ENCODE data around the gene DNAJC17.

Gene DNAJC17

DNA sequence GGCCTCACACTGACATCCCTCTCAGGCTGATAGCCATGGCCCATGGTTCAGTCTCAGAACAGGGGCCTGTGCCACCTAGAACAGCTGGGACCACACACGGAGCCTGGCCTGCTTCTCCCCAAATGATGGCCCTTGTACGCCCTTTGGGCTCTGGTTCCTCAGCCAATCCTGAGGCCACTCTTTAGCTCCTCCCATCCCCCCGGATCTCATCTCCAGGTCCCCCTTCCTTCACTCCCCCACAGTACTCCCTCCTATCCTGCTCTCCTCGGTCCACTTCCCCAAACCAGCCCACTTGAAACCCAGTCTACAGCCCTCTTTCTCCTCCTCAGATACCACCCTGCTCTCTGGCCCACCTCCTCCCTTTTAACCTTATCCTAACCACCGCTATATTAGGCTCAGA lies 18.2 kb downstream of the DNAJC17 start:
- H3K9me3 ChIP-seq: no peaks in the 10 kb centered on the region
- no peak overlapping the region for H3K4me3 ChIP-seq
- intact Hi-C loops (cut with DNase I; ENCODE audit: low total_unique reads): loop anchor here (10.0 kb wide), 1 partner anchor 1346 kb away; no protein-coding TSS in a partner anchor
- no peaks in the 10 kb centered on the region for H3K27me3 ChIP-seq
- TF ChIP-seq, protein P1, sequence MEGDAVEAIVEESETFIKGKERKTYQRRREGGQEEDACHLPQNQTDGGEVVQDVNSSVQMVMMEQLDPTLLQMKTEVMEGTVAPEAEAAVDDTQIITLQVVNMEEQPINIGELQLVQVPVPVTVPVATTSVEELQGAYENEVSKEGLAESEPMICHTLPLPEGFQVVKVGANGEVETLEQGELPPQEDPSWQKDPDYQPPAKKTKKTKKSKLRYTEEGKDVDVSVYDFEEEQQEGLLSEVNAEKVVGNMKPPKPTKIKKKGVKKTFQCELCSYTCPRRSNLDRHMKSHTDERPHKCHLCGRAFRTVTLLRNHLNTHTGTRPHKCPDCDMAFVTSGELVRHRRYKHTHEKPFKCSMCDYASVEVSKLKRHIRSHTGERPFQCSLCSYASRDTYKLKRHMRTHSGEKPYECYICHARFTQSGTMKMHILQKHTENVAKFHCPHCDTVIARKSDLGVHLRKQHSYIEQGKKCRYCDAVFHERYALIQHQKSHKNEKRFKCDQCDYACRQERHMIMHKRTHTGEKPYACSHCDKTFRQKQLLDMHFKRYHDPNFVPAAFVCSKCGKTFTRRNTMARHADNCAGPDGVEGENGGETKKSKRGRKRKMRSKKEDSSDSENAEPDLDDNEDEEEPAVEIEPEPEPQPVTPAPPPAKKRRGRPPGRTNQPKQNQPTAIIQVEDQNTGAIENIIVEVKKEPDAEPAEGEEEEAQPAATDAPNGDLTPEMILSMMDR (IDR thresholded peaks at IDR 0.05): no peak
- no peak overlapping the region for H3K27ac ChIP-seq
- H3K36me3 ChIP-seq: peaks cover 0 to 16% (median 11%) of the 10 kb centered on the region in 3 donors
- H3K4me1 ChIP-seq: peaks cover 0 to 34% (median 9%) of the 10 kb centered on the region in 4 donors
- no peak for DNase-seq

DNA sequence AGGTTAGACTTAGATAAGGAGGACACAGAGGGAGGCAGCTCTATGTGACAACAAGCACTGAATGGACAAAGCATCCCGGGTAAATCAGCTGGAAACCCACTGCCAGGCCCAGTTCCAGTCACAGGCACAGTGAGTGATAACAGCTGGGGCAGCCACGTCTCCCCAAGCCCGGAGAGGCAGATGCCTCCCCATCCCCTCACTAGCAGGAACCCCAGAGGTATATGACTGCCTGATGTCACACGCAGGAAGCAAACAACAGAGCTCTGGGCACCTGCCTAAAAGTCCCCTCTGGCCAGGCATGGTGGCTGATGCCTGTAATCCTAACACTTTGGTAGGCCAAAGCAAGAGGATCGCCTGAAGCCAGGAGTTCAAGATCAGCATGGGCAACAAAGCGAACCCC lies 19.3 kb downstream of the DNAJC17 start:
- H3K27me3 ChIP-seq: no peaks in the 10 kb centered on the region
- H3K4me1 ChIP-seq: peaks cover 0 to 34% (median 9%) of the 10 kb centered on the region in 4 donors
- no peak for DNase-seq
- H3K9me3 ChIP-seq: no peaks in the 10 kb centered on the region
- intact Hi-C loops (cut with DNase I; ENCODE audit: low total_unique reads): loop anchor here (10.0 kb wide), 1 partner anchor 1347 kb away; no protein-coding TSS in a partner anchor
- TF ChIP-seq, protein P1 (IDR thresholded peaks at IDR 0.05): no peak
- peaks cover 0 to 16% (median 11%) of the 10 kb centered on the region in 3 donors for H3K36me3 ChIP-seq
- no peak overlapping the region for H3K27ac ChIP-seq
- H3K4me3 ChIP-seq: no peak overlapping the region

DNA sequence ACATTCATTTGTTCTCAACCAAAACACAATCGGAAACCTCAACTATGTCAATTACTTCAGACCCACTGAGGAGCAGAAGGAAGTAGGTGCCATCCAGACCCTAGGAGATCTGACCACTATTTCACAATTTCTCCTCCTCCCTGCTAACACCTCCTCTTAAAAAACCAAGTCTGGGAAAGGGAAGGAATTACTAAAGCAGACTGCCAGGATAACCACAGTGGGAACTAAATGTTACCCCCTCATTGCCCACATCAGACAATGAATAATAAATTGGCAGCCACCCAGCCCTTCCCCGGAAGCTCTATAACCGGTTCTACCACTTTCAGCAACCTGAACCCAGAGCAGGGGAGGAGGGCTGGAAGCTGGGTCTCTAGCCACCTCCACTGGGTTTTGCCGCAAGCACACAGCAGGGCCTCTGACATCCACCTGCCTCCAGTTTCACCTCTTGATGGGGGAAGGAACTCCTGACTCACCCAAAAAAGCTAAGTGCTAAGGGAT lies 19.9 kb downstream of the DNAJC17 start:
- no peak overlapping the region for H3K4me3 ChIP-seq
- peaks cover 0 to 13% (median 11%) of the 10 kb centered on the region in 3 donors for H3K36me3 ChIP-seq
- H3K4me1 ChIP-seq: peaks cover 0 to 34% (median 9%) of the 10 kb centered on the region in 4 donors
- no peak overlapping the region for H3K27ac ChIP-seq
- intact Hi-C loops (cut with DNase I; ENCODE audit: low total_unique reads): loop anchor here (10.0 kb wide), 1 partner anchor 1347 kb away; no protein-coding TSS in a partner anchor
- DNase-seq: no peak
- H3K9me3 ChIP-seq: no peaks in the 10 kb centered on the region
- no peaks in the 10 kb centered on the region for H3K27me3 ChIP-seq
- TF ChIP-seq, protein P1 (IDR thresholded peaks at IDR 0.05): no peak

DNA sequence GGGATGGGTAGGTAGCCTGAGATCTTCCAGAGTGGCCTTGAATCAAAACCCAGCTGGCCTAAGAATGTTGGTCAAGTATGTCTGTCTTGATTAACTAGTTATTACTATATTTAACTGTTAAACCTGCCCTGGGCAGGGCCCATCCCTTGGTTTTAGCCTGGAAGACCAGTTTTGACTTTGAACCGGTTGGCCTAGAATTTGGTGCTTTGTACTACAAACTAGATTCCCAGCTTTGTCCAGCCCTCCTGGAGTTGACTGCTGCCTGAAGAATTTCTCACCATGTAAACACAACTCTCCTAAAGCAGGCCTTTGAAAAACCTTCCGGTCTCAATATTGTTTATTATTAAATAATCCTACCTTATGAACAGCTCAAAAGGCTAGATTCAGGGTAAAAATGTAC lies 21.5 kb downstream of the DNAJC17 start:
- no peaks in the 10 kb centered on the region for H3K27me3 ChIP-seq
- peaks cover 0 to 34% (median 9%) of the 10 kb centered on the region in 4 donors for H3K4me1 ChIP-seq
- TF ChIP-seq, protein P1 (IDR thresholded peaks at IDR 0.05): no peak
- H3K36me3 ChIP-seq: no peaks in the 10 kb centered on the region
- H3K27ac ChIP-seq: no peak overlapping the region
- H3K9me3 ChIP-seq: no peaks in the 10 kb centered on the region
- intact Hi-C loops (cut with DNase I; ENCODE audit: low total_unique reads): loop anchor here (10.0 kb wide), 1 partner anchor 1349 kb away; no protein-coding TSS in a partner anchor
- H3K4me3 ChIP-seq: no peak overlapping the region
- no peak for DNase-seq

DNA sequence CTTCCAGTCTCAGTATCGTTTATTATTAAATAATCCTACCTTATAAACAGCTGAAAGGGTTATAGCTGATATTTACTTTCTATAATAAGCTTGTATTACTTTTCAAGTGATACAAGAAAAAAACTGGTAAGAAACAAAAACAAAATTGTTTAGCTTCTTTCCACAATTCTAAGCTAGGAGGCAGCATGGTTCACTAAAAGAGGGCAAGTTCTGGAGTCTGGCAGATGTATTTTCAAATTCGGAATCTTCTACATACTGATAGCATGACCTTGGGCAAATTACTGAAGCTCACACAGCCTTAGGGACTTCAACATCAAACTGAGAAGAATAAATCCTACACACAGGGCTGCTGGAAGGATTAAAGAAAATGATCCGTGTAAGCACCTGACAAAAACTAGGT lies 22.1 kb downstream of the DNAJC17 start:
- Histone ChIP-seq H3K4me3 (no peak overlapping the region), H3K9me3 (no peaks in the 10 kb centered on the region), H3K4me1 (peaks cover 0 to 34% (median 9%) of the 10 kb centered on the region in 4 donors), H3K36me3 (no peaks in the 10 kb centered on the region), H3K27me3 (no peaks in the 10 kb centered on the region), H3K27ac (no peak overlapping the region)
- TF ChIP-seq, protein P1 (IDR thresholded peaks at IDR 0.05): no peak
- no peak for DNase-seq
- intact Hi-C loops (cut with DNase I; ENCODE audit: low total_unique reads): loop anchor here (10.0 kb wide), 1 partner anchor 1350 kb away; no protein-coding TSS in a partner anchor

Measured in tibial artery (tissue), 4 donors.